Vagina (tissue), 2 donors: Measurements from ENCODE around the gene PEA15. TPM values are rescaled to one million over a fixed set of nuclear protein-coding genes. Genes with fewer than 3 reads are reported as not detected.

Experiments used
- DNase-seq, 2 donors: peaks; one replicate each; pipeline ENCODE4 v3.0.0-alpha.2; 2017; ENCODE audit errors: extremely low spot score in 2 of 2
- H3K27ac ChIP-seq: fragments of 200-600 bp; sonication (generic); one replicate; pipeline ENCODE4 v1.5.1; 2019
- H3K27me3 ChIP-seq: fragments of 200-600 bp; sonication (generic); one replicate; pipeline ENCODE4 v1.5.1; 2019
- H3K36me3 ChIP-seq, 2 donors: fragments of 200-600 bp; sonication (generic); one replicate each; pipeline ENCODE4 v1.5.1; 2017 to 2019
- H3K4me1 ChIP-seq: fragments of 200-600 bp; sonication (generic); one replicate; pipeline ENCODE4 v1.5.1; 2019
- H3K4me3 ChIP-seq, 2 donors: fragments of 200-600 bp; sonication (generic); 1 replicate in 1 of 2; 2 replicates in 1 of 2; pipeline ENCODE4 v1.5.1; 2016 to 2019
- H3K9me3 ChIP-seq: fragments of 200-600 bp; sonication (generic); one replicate; pipeline ENCODE4 v1.5.1; 2019
- CTCF ChIP-seq, 3 experiments: fragments of 450-650 bp in 2 of 3; fragments of 200-600 bp in 1 of 3; sonication (generic) in 1 of 3; IDR thresholded peaks; one replicate each; pipeline ENCODE4 v1.5.1; 2017 to 2019; ENCODE audit warnings: antibody characterized with exemption in 3 of 3, mild to moderate bottlenecking in 2 of 3, moderate library complexity in 2 of 3
- POLR2A ChIP-seq, 2 donors: fragments of 450-650 bp; IDR thresholded peaks; one replicate each; pipeline ENCODE4 v1.6.1; 2017; ENCODE audit warnings: antibody characterized with exemption in 2 of 2, mild to moderate bottlenecking in 2 of 2, moderate library complexity in 2 of 2
- POLR2AphosphoS5 ChIP-seq, 2 donors: sonication (generic); formaldehyde crosslinking; IDR thresholded peaks; one replicate each; pipeline ENCODE4 v1.9.0; 2017; ENCODE audit warnings: antibody characterized with exemption in 2 of 2, mild to moderate bottlenecking in 2 of 2, low read depth in 1 of 2; ENCODE audit not compliant: insufficient read depth in 1 of 2
- intact Hi-C: fragments of 100-400 bp; cut with DNase I; formaldehyde crosslinking; loops from one replicate; pipeline ENCODE4 v1.15.1; 2023
- total RNA-seq: library from RNA; depleted of rRNA; stranded (reverse); fragments of >200 nt; gene quantifications from one replicate; pipeline ENCODE4 v1.2.3, GENCODE V29; 2016

Gene PEA15
- total RNA-seq, 1 donor from 2014 or later: 89.1 TPM

GRCh38 chr1:160168609-160169369 lies 36.4 kb upstream of the PEA15 start:
- TF ChIP-seq CTCF (IDR thresholded peaks at IDR 0.05): no peak
- no peak for TF ChIP-seq POLR2AphosphoS5 (IDR thresholded peaks at IDR 0.05; ENCODE audit: insufficient read depth in 1 of 2, low read depth in 1 of 2)
- no peak for TF ChIP-seq POLR2A (IDR thresholded peaks at IDR 0.05)
- intact Hi-C loops: no loop called here
- Histone ChIP-seq H3K9me3 (no peaks in the 10 kb centered on the region), H3K4me3 (no peak overlapping the region), H3K36me3 (no peaks in the 10 kb centered on the region), H3K27me3 (no peaks in the 10 kb centered on the region), H3K4me1 (no peaks in the 10 kb centered on the region), H3K27ac (no peak overlapping the region)
- no peak for DNase-seq

- no peak for DNase-seq
- Histone ChIP-seq H3K4me1 (no peaks in the 10 kb centered on the region), H3K27me3 (no peaks in the 10 kb centered on the region), H3K36me3 (no peaks in the 10 kb centered on the region), H3K27ac (no peak overlapping the region), H3K9me3 (no peaks in the 10 kb centered on the region), H3K4me3 (no peak overlapping the region)
- intact Hi-C loops: no loop called here
- TF ChIP-seq CTCF (IDR thresholded peaks at IDR 0.05) (no peak), POLR2A (IDR thresholded peaks at IDR 0.05) (no peak), POLR2AphosphoS5 (IDR thresholded peaks at IDR 0.05; ENCODE audit: insufficient read depth in 1 of 2, low read depth in 1 of 2) (no peak)
Measured at GRCh38 chr1:160169553-160170399, 35.4 kb upstream of the PEA15 start.

GRCh38 chr1:160171354-160171753 lies 33.8 kb upstream of the PEA15 start:
- Histone ChIP-seq H3K27ac (no peak overlapping the region), H3K27me3 (no peaks in the 10 kb centered on the region), H3K36me3 (no peaks in the 10 kb centered on the region), H3K4me3 (no peak overlapping the region), H3K4me1 (no peaks in the 10 kb centered on the region), H3K9me3 (no peaks in the 10 kb centered on the region)
- DNase-seq: no peak
- intact Hi-C loops: no loop called here
- TF ChIP-seq POLR2AphosphoS5 (IDR thresholded peaks at IDR 0.05; ENCODE audit: insufficient read depth in 1 of 2, low read depth in 1 of 2): no peak
- no peak for TF ChIP-seq POLR2A (IDR thresholded peaks at IDR 0.05)
- TF ChIP-seq CTCF (IDR thresholded peaks at IDR 0.05): no peak

- Histone ChIP-seq H3K4me3 (no peak overlapping the region), H3K27me3 (no peaks in the 10 kb centered on the region), H3K9me3 (no peaks in the 10 kb centered on the region), H3K36me3 (no peaks in the 10 kb centered on the region), H3K4me1 (no peaks in the 10 kb centered on the region), H3K27ac (no peak overlapping the region)
- intact Hi-C loops: no loop called here
- no peak for DNase-seq
- TF ChIP-seq POLR2AphosphoS5 (IDR thresholded peaks at IDR 0.05; ENCODE audit: insufficient read depth in 1 of 2, low read depth in 1 of 2): no peak
Measured at GRCh38 chr1:160171980-160172379, 33.2 kb upstream of the PEA15 start.

- no peak overlapping the region for H3K27ac ChIP-seq
- no peaks in the 10 kb centered on the region for H3K4me1 ChIP-seq
- intact Hi-C loops: no loop called here
- DNase-seq: no peak
- H3K4me3 ChIP-seq: no peak overlapping the region
- TF ChIP-seq CTCF (IDR thresholded peaks at IDR 0.05) (no peak), POLR2A (IDR thresholded peaks at IDR 0.05) (no peak), POLR2AphosphoS5 (IDR thresholded peaks at IDR 0.05; ENCODE audit: insufficient read depth in 1 of 2, low read depth in 1 of 2) (no peak)
- H3K36me3 ChIP-seq: no peaks in the 10 kb centered on the region
- no peaks in the 10 kb centered on the region for H3K9me3 ChIP-seq
- H3K27me3 ChIP-seq: no peaks in the 10 kb centered on the region
Measured at GRCh38 chr1:160177231-160177630, 28.0 kb upstream of the PEA15 start.
